Stromal cell of bone marrow (primary cell): Measurements from ENCODE around the gene TRIM63.

ENCODE experiments used
- DNase-seq: peaks from one replicate; pipeline ENCODE4 v3.0.0-alpha.2; 2012; ENCODE audit warnings: low read depth

Gene TRIM63

DNA sequence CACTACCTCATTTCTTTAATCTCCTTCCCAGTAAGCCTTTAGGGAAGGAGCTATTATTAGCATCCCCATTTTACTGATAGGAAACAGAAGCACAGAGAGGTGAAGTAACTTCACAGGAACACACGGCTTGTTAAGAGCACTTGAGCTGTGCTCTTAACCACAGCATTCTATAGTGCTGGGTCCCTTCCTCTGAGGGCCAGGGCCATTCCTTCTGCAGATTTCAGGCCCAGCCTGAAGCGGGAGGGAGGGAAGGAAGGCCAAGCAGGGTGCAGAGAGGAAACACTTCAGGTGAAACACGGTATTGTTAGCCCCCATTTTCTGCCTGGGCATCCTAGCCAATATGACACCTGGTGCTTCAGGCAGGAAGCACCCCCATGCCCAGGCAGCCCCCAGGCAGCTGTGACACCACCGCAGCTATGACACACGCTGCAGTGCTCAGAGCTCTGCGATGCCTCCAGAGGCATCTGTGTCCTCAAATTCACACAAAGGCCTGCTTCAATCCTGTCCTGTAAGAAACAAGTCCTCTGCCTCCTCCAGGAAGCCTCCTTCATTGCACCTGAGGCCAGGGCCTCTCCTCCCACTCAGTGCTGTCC lies 50.4 kb downstream of the TRIM63 start:
- no peak for DNase-seq

GRCh38 chr1:26016258-26016952 lies 51.0 kb downstream of the TRIM63 start:
- DNase-seq: no peak

- DNase-seq: peak; percentile 49
Measured at GRCh38 chr1:26015358-26015757, 52.1 kb downstream of the TRIM63 start.

- DNase-seq: no peak
Measured at GRCh38 chr1:26014179-26014578, 53.3 kb downstream of the TRIM63 start.

DNA sequence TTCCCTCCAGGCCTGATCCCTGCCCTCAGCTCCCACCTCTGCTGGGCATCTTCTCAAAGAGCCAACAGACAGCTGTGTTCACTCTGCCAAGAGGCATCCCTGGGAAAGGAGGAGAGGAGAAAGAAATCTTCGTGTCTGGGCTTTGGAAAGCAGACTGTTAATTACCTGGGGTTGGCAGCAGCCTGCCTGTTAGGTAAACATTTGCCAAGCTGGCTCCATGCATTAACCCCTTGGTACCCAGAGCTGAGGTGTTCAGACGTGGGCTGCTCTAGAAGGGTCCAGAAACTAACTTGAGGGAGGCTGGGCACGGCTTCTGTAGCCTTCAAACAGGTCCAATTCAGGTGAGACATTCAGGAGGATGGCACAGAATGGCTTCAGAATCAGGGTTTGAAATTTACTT lies 54.6 kb downstream of the TRIM63 start:
- DNase-seq: no peak

DNA sequence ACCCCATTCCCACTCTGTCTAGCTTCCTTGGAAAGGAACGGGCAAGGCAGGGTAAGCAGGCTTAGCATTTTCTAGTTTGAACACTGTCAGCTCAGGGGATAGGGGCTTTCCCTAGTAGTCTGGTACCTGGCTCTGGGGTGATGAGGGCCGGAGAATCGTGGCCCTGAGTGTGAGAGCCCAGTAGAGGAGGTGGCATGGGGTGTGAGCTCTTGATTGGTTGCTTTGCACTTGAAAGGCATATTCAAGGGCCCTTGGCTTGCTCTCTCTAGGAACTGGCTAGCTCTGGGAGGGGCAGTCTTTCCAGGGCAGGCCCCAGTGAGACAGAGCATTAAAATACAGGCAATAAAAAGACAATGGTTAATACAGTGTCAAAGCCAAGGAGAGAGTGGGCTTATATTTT lies 56.6 kb downstream of the TRIM63 start:
- no peak for DNase-seq

DNA sequence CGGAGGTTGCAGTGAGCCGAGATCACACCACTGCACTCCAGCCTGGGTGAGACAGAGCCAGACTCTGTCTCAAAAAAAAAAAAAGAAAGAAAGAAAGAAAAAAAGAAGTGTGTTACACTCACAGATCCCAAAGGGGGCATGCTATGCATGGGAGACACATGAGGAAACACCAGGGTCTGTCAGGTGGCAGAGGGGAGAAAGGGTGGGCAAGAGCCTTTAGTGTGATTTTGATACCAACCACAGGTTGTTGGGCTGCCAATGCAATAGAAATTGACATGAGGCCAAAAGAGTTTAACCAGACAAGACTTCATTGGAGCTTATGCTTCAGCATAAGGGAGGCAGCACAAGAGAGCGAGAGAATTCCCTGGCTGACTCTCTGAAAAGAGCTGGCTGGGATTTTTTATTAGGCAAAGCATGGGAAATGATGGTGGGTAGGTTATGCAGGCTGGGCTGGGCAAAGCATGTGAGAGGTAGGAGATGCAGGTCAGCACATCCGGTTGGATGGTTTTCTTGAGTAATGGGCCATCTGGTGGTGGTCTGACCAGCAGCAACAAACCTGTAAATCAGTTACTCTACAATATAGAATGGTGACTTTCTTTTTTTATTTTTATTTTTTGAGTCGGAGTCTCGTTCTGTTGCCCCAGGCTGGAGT lies 57.5 kb downstream of the TRIM63 start:
- no peak for DNase-seq

DNA sequence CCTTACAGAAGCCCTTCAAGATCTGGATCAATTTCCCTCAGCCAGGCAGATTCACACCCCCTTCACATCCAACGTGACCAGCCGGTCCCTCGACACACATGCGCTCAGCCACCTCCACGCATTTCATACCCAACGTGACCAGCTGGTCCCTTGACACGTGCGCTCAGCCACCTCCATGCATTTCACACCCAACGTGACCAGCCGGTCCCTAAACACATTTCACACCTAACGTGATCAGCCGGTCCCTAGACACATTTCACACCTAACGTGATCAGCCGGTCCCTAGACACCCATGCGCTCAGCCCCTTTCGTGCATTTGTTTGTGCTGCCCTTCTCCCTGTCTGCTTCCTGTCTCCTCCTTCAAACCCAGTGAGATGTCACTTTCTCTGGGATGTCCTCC lies 60.7 kb downstream of the TRIM63 start:
- DNase-seq: no peak

DNA sequence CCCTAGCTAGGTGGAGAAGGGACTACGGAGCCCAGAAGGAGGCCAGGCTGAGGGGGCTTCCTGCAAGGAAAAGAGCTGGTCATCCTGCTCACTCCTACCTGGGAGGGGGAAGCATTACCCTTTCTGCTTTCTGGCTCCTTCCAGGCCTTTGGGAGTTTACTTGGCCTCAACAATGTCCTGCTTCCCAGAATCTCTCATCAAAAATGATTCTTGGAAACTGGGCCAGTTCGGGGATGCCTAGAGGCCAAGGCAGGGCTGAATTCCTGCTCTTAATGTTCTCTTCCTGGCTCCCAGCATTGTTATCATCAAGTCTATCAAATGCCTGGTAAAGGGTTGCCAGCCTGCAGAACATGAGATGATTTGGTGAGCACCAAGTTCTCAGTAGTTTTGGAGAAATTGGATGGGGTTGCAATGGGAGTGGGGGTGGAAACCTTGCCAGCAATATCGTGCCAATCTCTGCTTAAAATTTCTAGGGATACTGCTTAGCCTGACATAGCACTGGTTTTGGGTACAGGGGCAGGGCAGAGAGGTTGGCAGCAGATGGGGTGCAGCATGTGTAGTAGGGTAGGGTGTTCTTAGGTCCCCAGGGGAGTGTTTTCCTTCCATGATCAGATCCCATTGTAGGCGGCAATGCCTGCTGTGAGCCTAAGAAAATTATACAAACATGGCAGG lies 61.9 kb downstream of the TRIM63 start:
- DNase-seq: no peak

DNA sequence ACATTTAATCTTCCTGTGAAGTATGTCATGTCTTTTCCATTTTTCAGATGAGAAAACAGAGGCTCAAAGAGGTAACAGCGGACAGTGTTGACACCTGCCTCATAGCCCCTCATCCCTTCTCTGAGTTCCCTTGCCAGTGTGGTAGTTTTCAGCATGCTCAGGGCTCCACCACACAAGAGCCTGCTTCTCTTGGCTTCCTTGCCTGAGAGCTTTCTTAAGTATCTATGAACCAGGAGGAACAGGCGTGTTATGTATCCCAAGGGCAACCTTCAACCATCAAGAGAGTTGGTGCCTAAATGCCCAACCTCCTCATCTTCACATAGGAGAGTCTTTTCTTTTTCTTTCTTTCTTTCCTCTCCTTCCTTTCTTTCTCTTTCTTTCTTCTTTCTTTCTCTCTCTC lies 63.7 kb downstream of the TRIM63 start:
- no peak for DNase-seq

DNA sequence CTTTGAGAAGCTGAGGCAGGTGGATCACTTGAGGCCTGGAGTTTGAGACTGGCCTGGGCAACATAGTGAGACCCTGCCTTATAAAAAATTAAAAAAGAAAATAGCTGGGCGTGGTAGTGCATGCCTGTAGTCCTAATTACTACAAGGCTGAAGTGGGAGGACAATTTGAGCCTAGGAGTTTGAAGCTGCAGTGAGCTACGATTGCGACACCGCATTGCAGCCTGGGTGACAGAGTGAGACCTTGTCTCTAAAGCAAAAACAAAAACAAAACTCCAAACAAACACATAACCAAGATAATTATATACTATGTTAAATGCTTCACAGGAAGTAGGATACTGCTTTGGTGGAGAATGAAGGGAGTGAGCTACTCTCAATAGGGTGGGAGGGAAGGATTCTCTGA lies 64.2 kb downstream of the TRIM63 start:
- no peak for DNase-seq
